NB4 (cell line): ENCODE results near the gene TBCC.

ENCODE experiments used
- DNase-seq: peaks from one replicate; pipeline ENCODE4 v3.0.0; 2010; ENCODE audit warnings: low read depth
- H3K4me3 ChIP-seq: one replicate; pipeline ENCODE4 v1.5.1; 2011; ENCODE audit warnings: mild to moderate bottlenecking, low read depth, low read length, moderate library complexity
- CTCF ChIP-seq: IDR thresholded peaks from one replicate; pipeline ENCODE4 v1.5.1; 2012; ENCODE audit warnings: low read depth, low read length
- MAX ChIP-seq: IDR thresholded peaks from 2 replicates; pipeline ENCODE4 v1.6.1; 2011; ENCODE audit warnings: low read depth, low read length
- MYC ChIP-seq: IDR thresholded peaks from 2 replicates; pipeline ENCODE4 v1.6.1; 2011; ENCODE audit warnings: low read depth, low read length
- POLR2A ChIP-seq: IDR thresholded peaks from 2 replicates; pipeline ENCODE4 v1.6.1; 2011; ENCODE audit warnings: mild to moderate bottlenecking; ENCODE audit not compliant: insufficient read length; ENCODE audit errors: extremely low read depth

TBCC gene

DNA sequence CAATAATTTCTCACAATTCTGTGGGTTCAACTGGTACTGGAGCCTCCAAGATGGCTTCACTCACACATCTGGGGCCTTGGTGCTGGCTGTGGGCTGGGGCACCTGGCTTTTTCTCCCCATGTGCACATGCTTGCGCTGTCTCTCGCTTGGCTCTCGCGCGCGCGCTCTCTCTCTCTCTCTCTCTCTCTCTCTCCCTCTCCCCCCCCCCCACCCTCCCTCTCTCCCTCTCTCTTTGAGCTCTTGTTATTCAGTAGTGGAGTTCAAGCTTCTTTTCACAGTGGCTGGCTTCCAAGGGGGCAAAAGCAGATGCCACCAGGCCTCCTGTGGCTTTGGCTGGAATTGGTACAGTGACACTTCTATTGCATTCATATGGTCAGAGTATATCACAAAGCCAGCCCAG, 10.8 kb upstream of the TBCC start:
- DNase-seq = no peak
- no peak overlapping the region for H3K4me3 ChIP-seq
- TF ChIP-seq MYC (no peak), POLR2A (no peak), MAX (no peak), CTCF (no peak)

DNA sequence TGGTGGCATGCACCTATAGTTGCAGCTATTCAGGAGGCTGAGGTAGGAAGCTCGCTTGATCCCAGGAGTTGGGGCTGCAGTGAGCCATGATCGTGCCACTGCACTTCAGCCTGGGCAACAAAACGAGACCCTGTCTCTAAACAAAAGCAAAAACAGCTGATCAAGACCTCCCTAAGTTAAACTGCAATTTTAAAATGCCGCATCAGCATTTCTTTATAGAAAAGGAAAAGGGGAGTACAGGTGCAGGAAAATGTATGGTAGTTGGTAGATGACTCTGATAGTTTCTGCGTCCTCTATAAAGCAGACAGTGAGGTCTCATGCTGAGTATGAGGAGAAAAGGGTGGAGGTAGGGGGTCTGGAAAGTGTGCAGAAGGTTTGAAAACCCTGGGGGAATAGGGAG, 8.9 kb upstream of the TBCC start:
- TF ChIP-seq MYC (no peak), POLR2A (no peak), MAX (no peak), CTCF (no peak)
- H3K4me3 ChIP-seq = no peak overlapping the region
- no peak for DNase-seq

- DNase-seq = peak; percentile 26
- TF ChIP-seq MYC (no peak), POLR2A (no peak), MAX (no peak), CTCF (no peak)
- no peak overlapping the region for H3K4me3 ChIP-seq
Observed at GRCh38 chr6:42751055-42751454, 5.2 kb upstream of the TBCC start.

GRCh38 chr6:42748203-42748898, 2.4 kb upstream of the TBCC start:
- TF ChIP-seq MAX (no peak), CTCF (no peak), MYC (no peak), POLR2A (no peak)
- no peak for DNase-seq
- no peak overlapping the region for H3K4me3 ChIP-seq

DNA sequence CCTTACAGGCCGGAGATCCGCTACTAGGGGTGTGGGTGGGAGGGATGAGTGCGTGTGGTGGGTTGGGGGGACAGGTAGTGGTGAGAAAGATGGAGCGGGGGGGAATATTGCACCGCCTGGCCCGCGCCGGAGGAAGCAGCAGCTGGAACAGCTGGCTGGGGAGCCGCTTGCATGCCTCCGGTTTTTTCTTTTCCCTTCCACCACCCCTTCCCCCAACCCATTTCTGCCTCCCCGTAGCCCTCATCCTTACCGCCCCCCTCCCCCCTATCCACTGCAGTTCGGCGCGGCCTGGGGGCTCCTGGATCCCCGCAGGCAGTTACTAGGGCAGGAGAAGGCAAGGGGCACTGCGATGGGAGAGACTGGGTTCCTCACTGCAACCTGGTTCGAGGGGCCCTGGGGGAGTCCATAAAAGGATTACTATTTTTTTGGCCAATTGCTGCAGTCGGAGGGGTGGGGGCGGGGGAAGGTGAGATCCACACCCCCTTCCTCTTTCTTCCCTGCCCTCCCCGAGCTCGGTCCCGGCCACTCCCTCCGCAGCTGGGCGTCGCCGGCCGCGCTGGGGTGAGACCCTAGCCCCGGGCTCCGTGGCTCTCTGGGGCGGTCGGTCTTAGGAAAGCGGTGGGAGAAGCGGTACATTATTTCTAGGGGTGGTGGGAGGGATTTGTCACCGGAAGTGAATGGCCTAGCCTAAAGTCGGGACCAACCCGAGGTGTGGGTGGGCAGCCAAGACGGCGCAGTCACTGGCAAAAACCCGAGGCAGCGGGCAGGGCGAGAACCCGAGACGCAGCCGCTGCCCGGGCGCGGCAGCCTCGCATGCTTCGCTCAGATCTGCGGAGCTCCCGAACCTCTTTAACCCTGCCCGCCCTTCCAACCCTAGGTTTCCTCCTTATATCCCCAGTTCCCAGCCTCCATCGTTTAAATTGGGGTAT, 824 bp upstream of the TBCC start:
- peak; percentile 98 for DNase-seq
- peak overlapping the region; percentile 67 for H3K4me3 ChIP-seq
- TF ChIP-seq CTCF (no peak), POLR2A (peak; percentile 56), MAX (peak; percentile 52), MYC (peak; percentile 63)
